Body of pancreas (tissue), 4 donors: Measurements from ENCODE around the gene GCH1.

ENCODE experiments used
- POLR2A ChIP-seq, 3 donors: fragments of 450-650 bp; IDR thresholded peaks; one replicate each; pipeline ENCODE4 v1.6.1; 2016; ENCODE audit warnings: antibody characterized with exemption in 3 of 3, mild to moderate bottlenecking in 2 of 3
- TF ChIP-seq, protein P1 (sequence below), 7 experiments: fragments of 450-650 bp in 4 of 7; fragments of 200-600 bp in 3 of 7; sonication (generic) in 3 of 7; IDR thresholded peaks; one replicate each; pipeline ENCODE4 v1.5.1; 2016 to 2019; ENCODE audit warnings: antibody characterized with exemption in 7 of 7

DNA sequence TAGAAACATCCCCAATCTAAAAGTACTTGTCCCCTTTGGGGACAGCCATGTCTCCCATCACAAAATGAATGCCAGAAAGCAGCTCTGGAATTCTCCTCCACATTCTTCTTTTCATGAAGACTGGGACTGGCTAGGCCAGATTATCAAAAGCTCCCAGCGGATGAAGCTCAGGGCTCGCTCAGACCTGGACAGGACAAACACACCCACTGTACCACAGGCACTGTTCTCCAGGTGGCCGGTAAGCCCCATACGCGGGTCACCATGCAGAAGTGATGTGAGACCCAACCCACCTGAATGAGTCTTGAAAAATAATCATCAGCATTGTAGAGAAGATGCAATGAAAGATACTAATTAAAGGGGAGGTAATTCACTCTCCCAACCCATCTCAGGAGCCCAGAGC is 85.1 kb downstream of the GCH1 start:
- TF ChIP-seq, protein P1, sequence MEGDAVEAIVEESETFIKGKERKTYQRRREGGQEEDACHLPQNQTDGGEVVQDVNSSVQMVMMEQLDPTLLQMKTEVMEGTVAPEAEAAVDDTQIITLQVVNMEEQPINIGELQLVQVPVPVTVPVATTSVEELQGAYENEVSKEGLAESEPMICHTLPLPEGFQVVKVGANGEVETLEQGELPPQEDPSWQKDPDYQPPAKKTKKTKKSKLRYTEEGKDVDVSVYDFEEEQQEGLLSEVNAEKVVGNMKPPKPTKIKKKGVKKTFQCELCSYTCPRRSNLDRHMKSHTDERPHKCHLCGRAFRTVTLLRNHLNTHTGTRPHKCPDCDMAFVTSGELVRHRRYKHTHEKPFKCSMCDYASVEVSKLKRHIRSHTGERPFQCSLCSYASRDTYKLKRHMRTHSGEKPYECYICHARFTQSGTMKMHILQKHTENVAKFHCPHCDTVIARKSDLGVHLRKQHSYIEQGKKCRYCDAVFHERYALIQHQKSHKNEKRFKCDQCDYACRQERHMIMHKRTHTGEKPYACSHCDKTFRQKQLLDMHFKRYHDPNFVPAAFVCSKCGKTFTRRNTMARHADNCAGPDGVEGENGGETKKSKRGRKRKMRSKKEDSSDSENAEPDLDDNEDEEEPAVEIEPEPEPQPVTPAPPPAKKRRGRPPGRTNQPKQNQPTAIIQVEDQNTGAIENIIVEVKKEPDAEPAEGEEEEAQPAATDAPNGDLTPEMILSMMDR (IDR thresholded peaks at IDR 0.05): no peak
- TF ChIP-seq POLR2A (IDR thresholded peaks at IDR 0.05): no peak
